Measurements from ENCODE around the gene PEAR1. TPM values are rescaled to one million over a fixed set of nuclear protein-coding genes. Genes with fewer than 3 reads are reported as not detected.

The PEAR1 gene
- total RNA-seq, 1 experiment from 2014 or later, result 11.9 TPM

GRCh38 chr1:156911577-156912298, 18.2 kb downstream of the PEAR1 start:
- no peaks in the 10 kb centered on the region for H3K9me3 ChIP-seq (ENCODE audit: low read length)
- no peaks in the 10 kb centered on the region for H3K79me2 ChIP-seq (ENCODE audit: low read length)
- H2AFZ ChIP-seq (ENCODE audit: low read length), result no peak overlapping the region
- intact Hi-C loops (cut with micrococcal nuclease), result no loop called here
- H3K27ac ChIP-seq (ENCODE audit: low read length), result no peak overlapping the region
- H3K27me3 ChIP-seq (ENCODE audit: low read length), result no peaks in the 10 kb centered on the region
- H3K36me3 ChIP-seq (ENCODE audit: low read depth, low read length), result peaks cover 12% of the 10 kb centered on the region; the same call in 1 of the 2 replicates
- no peak overlapping the region for H3K4me2 ChIP-seq (ENCODE audit: low read length)
- peaks cover 19% of the 10 kb centered on the region for H3K4me1 ChIP-seq (ENCODE audit: insufficient read depth, low read length)
- H4K20me1 ChIP-seq (ENCODE audit: low read length), result no peaks in the 10 kb centered on the region
- no TSS peak for BruUV-seq (replicated peaks)
- no peak for DNase-seq
- H3K4me3 ChIP-seq (ENCODE audit: low read length), result no peak overlapping the region
- CTCF ChIA-PET, result no interaction called here
- H3F3A ChIP-seq (ENCODE audit: low read length, unreplicated experiment), result no peaks in the 10 kb centered on the region
- no peaks in the 10 kb centered on the region for H3K9me2 ChIP-seq (replicated peaks; ENCODE audit: low read length)
- H3K9ac ChIP-seq (ENCODE audit: low read length), result no peak overlapping the region
- TF ChIP-seq EZH2 (IDR thresholded peaks at IDR 0.05; ENCODE audit: low read length, unreplicated experiment), result no peak
- TF ChIP-seq CTCF (conservative IDR thresholded peaks at IDR 0.05; ENCODE audit: low read depth, low read length), result no peak
- no peak for TF ChIP-seq EZH2phosphoT487 (IDR thresholded peaks at IDR 0.05; ENCODE audit: borderline replicate concordance, low read length)
- ATAC-seq, result no peak
- POLR2A ChIA-PET (ENCODE audit: unreplicated experiment), result no interaction called here

GRCh38 chr1:156912310-156912709, 18.8 kb downstream of the PEAR1 start:
- ChIA-PET CTCF (no interaction called here), POLR2A (ENCODE audit: unreplicated experiment) (no interaction called here)
- Histone ChIP-seq H3K4me3 (ENCODE audit: low read length) (no peak overlapping the region), H3K4me1 (ENCODE audit: insufficient read depth, low read length) (peaks cover 13% of the 10 kb centered on the region), H3K79me2 (ENCODE audit: low read length) (no peaks in the 10 kb centered on the region), H3K9ac (ENCODE audit: low read length) (no peak overlapping the region), H4K20me1 (ENCODE audit: low read length) (no peaks in the 10 kb centered on the region), H3F3A (ENCODE audit: low read length, unreplicated experiment) (no peaks in the 10 kb centered on the region), H3K36me3 (ENCODE audit: low read depth, low read length) (peaks cover 14% of the 10 kb centered on the region), H2AFZ (ENCODE audit: low read length) (no peak overlapping the region), H3K9me2 (replicated peaks; ENCODE audit: low read length) (no peaks in the 10 kb centered on the region), H3K27ac (ENCODE audit: low read length) (no peak overlapping the region), H3K27me3 (ENCODE audit: low read length) (no peaks in the 10 kb centered on the region), H3K4me2 (ENCODE audit: low read length) (no peak overlapping the region), H3K9me3 (ENCODE audit: low read length) (no peaks in the 10 kb centered on the region)
- intact Hi-C loops (cut with micrococcal nuclease), result no loop called here
- DNase-seq (no peak), ATAC-seq (no peak)
- no TSS peak for BruUV-seq (replicated peaks)
- no peak for TF ChIP-seq CTCF (conservative IDR thresholded peaks at IDR 0.05; ENCODE audit: low read depth, low read length)
- TF ChIP-seq EZH2phosphoT487 (IDR thresholded peaks at IDR 0.05; ENCODE audit: borderline replicate concordance, low read length), result no peak
